Stimulated activated naive B cell treated with anti-CD40 and anti-IgM and Interleukin-4, amounts not matched to agents 10 μg/mL and 1 μg/mL and 100 μg/mL, for 72 hours (primary cell): ENCODE measurements around the gene OSCAR.
"Not testable (repeated sequence)": the region's sequence is repeated elsewhere in the genome, so short reads cannot be mapped to it uniquely, and the experiment has no call there.

Source experiments
- ATAC-seq, 2 donors: fragments of 150-1000 bp; cut with Tn5 transposase; replicated peaks; 2 replicates each; pipeline ENCODE4 v1.10.0; 2021; ENCODE audit warnings: moderate library complexity in 1 of 2
- DNase-seq: peaks from one replicate; pipeline ENCODE4 v3.0.0; 2021
- H3K27ac Mint-ChIP-seq: one replicate; pipeline ENCODE4 v1.8.0; 2022; ENCODE audit warnings: mild to moderate bottlenecking, mixed read lengths
- H3K27me3 Mint-ChIP-seq, 2 donors: one replicate each; pipeline ENCODE4 v1.8.0; 2022; ENCODE audit warnings: mixed read lengths in 2 of 2
- H3K36me3 Mint-ChIP-seq, 2 donors: one replicate each; pipeline ENCODE4 v1.8.0; 2022; ENCODE audit warnings: mixed read lengths in 2 of 2, mild to moderate bottlenecking in 1 of 2
- H3K4me1 Mint-ChIP-seq, 2 donors: one replicate each; pipeline ENCODE4 v1.8.0; 2022; ENCODE audit warnings: mixed read lengths in 2 of 2, mild to moderate bottlenecking in 1 of 2
- H3K4me3 Mint-ChIP-seq, 2 donors: one replicate each; pipeline ENCODE4 v1.8.0; 2022; ENCODE audit warnings: mild to moderate bottlenecking in 2 of 2, mixed read lengths in 2 of 2, moderate library complexity in 1 of 2
- H3K9me3 Mint-ChIP-seq, 2 donors: one replicate each; pipeline ENCODE4 v1.8.0; 2022; ENCODE audit warnings: mixed read lengths in 2 of 2, mild to moderate bottlenecking in 1 of 2

The OSCAR gene

GRCh38 chr19:54107876-54108490 lies 7.4 kb upstream of the OSCAR start:
- Mint-ChIP-seq H3K4me1 (peaks cover 15 to 39% of the 10 kb centered on the region in 2 donors), H3K4me3 (no peak overlapping the region), H3K36me3 (peaks cover 32 to 49% of the 10 kb centered on the region in 2 donors), H3K27me3 (no peaks in the 10 kb centered on the region), H3K27ac (no peak overlapping the region), H3K9me3 (no peaks in the 10 kb centered on the region)
- ATAC-seq: no peak
- no peak for DNase-seq

GRCh38 chr19:54106716-54107115 lies 6.1 kb upstream of the OSCAR start:
- Mint-ChIP-seq H3K36me3 (peaks cover 29 to 48% of the 10 kb centered on the region in 2 donors), H3K4me1 (peaks cover 18 to 49% of the 10 kb centered on the region in 2 donors), H3K9me3 (no peaks in the 10 kb centered on the region), H3K4me3 (no peak overlapping the region), H3K27me3 (no peaks in the 10 kb centered on the region), H3K27ac (no peak overlapping the region)
- ATAC-seq (no peak), DNase-seq (no peak)

GRCh38 chr19:54105796-54106195 lies 5.2 kb upstream of the OSCAR start:
- H3K4me1 Mint-ChIP-seq: peaks cover 17 to 49% of the 10 kb centered on the region in 2 donors
- DNase-seq (no peak), ATAC-seq (no peak)
- H3K27me3 Mint-ChIP-seq: no peaks in the 10 kb centered on the region
- H3K36me3 Mint-ChIP-seq: peaks cover 27 to 45% of the 10 kb centered on the region in 2 donors
- peak overlapping the region; percentile 33 to 44 for H3K4me3 Mint-ChIP-seq
- no peaks in the 10 kb centered on the region for H3K9me3 Mint-ChIP-seq
- H3K27ac Mint-ChIP-seq: peak overlapping the region; percentile 89

GRCh38 chr19:54104998-54105715 lies 4.6 kb upstream of the OSCAR start:
- Mint-ChIP-seq H3K9me3 (no peaks in the 10 kb centered on the region), H3K4me1 (peaks cover 14 to 46% of the 10 kb centered on the region in 2 donors), H3K36me3 (peaks cover 22 to 40% of the 10 kb centered on the region in 2 donors), H3K4me3 (peak overlapping the region in 1 of 2 donors; percentile 33), H3K27me3 (no peaks in the 10 kb centered on the region), H3K27ac (peak overlapping the region; percentile 89)
- DNase-seq (no peak), ATAC-seq (no peak)

GRCh38 chr19:54102421-54103169 lies 2.0 kb upstream of the OSCAR start, which contains the start of gene NDUFA3:
Gene NDUFA3, plus strand, starts transcription at chr19:54102855. Its CDS starts 24 bp downstream, at chr19:54102879.
- Mint-ChIP-seq H3K4me3 (peak within 1 kb of the TSS; percentile 95 to 97), H3K27ac (peak within 1 kb of the TSS; percentile 94), H3K27me3 (no peaks in the 10 kb centered on the region), H3K4me1 (peaks cover 13 to 39% of the 10 kb centered on the region in 2 donors), H3K9me3 (no peaks in the 10 kb centered on the region), H3K36me3 (peaks cover 19 to 23% of the 10 kb centered on the region in 2 donors)
- peak; percentile 97 for DNase-seq
- ATAC-seq: peak; percentile 98 to 99

- not testable (repeated sequence) for H3K9me3 Mint-ChIP-seq, H3K27ac Mint-ChIP-seq, H3K4me3 Mint-ChIP-seq, DNase-seq, H3K36me3 Mint-ChIP-seq, ATAC-seq
- H3K4me1 Mint-ChIP-seq: peaks cover 11 to 37% of the 10 kb centered on the region in 2 donors
- peaks cover 12 to 21% of the 10 kb centered on the region in 2 donors for H3K27me3 Mint-ChIP-seq
These were observed 724 bp downstream of the OSCAR start for GRCh38 chr19:54099903-54100255.

GRCh38 chr19:54099190-54099902 lies 1.3 kb downstream of the OSCAR start:
- H3K4me1 Mint-ChIP-seq: peaks cover 11 to 36% of the 10 kb centered on the region in 2 donors

GRCh38 chr19:54096617-54097106 lies 3.9 kb downstream of the OSCAR start:
- Mint-ChIP-seq H3K27ac (no peak overlapping the region), H3K9me3 (no peaks in the 10 kb centered on the region), H3K36me3 (no peaks in the 10 kb centered on the region), H3K4me3 (peak overlapping the region; percentile 42 to 49), H3K4me1 (peaks cover 6 to 19% of the 10 kb centered on the region in 2 donors), H3K27me3 (peaks cover 25 to 43% of the 10 kb centered on the region in 2 donors)
- peak in 1 of 2 donors; percentile 41 for ATAC-seq
- no peak for DNase-seq

More at GRCh38 chr19:54099190-54099902, 1.3 kb downstream of the OSCAR start:
- Mint-ChIP-seq H3K27me3 (peaks cover 17 to 26% of the 10 kb centered on the region in 2 donors), H3K4me3 (no peak overlapping the region), H3K36me3 (peaks cover 0 to 3% of the 10 kb centered on the region in 2 donors), H3K9me3 (no peaks in the 10 kb centered on the region), H3K27ac (no peak overlapping the region)
- ATAC-seq (no peak), DNase-seq (no peak)

GRCh38 chr19:54095859-54096616 lies 4.6 kb downstream of the OSCAR start:
- DNase-seq: peak; percentile 32
- ATAC-seq: peak; percentile 81 to 82
- H3K27ac Mint-ChIP-seq, H3K9me3 Mint-ChIP-seq, H3K36me3 Mint-ChIP-seq: not testable (repeated sequence)
- Mint-ChIP-seq H3K4me3 (peak overlapping the region; percentile 60 to 70), H3K4me1 (peaks cover 6 to 19% of the 10 kb centered on the region in 2 donors), H3K27me3 (peaks cover 30 to 48% of the 10 kb centered on the region in 2 donors)

GRCh38 chr19:54095136-54095858 lies 5.3 kb downstream of the OSCAR start:
- Mint-ChIP-seq H3K9me3 (no peaks in the 10 kb centered on the region), H3K27me3 (peaks cover 30 to 53% of the 10 kb centered on the region in 2 donors), H3K4me1 (peaks cover 6 to 19% of the 10 kb centered on the region in 2 donors), H3K36me3 (no peaks in the 10 kb centered on the region), H3K4me3 (peak overlapping the region; percentile 60 to 70), H3K27ac (no peak overlapping the region)
- no peak for DNase-seq
- ATAC-seq: no peak

- DNase-seq: no peak
- ATAC-seq: no peak
- Mint-ChIP-seq H3K4me1 (peaks cover 6 to 19% of the 10 kb centered on the region in 2 donors), H3K27me3 (peaks cover 30 to 53% of the 10 kb centered on the region in 2 donors), H3K9me3 (no peaks in the 10 kb centered on the region), H3K27ac (no peak overlapping the region), H3K4me3 (no peak overlapping the region), H3K36me3 (no peaks in the 10 kb centered on the region)
These were observed 6.1 kb downstream of the OSCAR start for GRCh38 chr19:54094426-54095000.

GRCh38 chr19:54084410-54084809 lies 16.2 kb downstream of the OSCAR start:
- no peaks in the 10 kb centered on the region for H3K36me3 Mint-ChIP-seq
- DNase-seq (no peak), ATAC-seq (no peak)
- no peak overlapping the region for H3K4me3 Mint-ChIP-seq
- no peak overlapping the region for H3K27ac Mint-ChIP-seq
- H3K9me3 Mint-ChIP-seq: peaks cover 4 to 12% of the 10 kb centered on the region in 2 donors
- H3K4me1 Mint-ChIP-seq: no peaks in the 10 kb centered on the region
- peaks cover under 1 to 18% of the 10 kb centered on the region in 2 donors for H3K27me3 Mint-ChIP-seq
